OCI-LY3 (cell line): ENCODE results near the gene BRAP.

ENCODE experiments used
- CTCF ChIP-seq: fragments of 200-600, 300-600 bp; sonication (generic); IDR thresholded peaks from 2 replicates; pipeline ENCODE4 v1.5.1; 2014; ENCODE audit warnings: antibody characterized with exemption, low read length, low read depth
- EZH2phosphoT487 ChIP-seq: fragments of 200-600 bp; shearing (Covaris generic); IDR thresholded peaks from 2 replicates; pipeline ENCODE4 v1.6.1; 2018; ENCODE audit warnings: antibody characterized with exemption, mixed run types, low read depth

GRCh38 chr12:111600205-111600642, 85.5 kb downstream of the BRAP start:
- TF ChIP-seq CTCF (no peak), EZH2phosphoT487 (no peak)
